ENCODE results near the gene VPS35L.
A peak's percentile ranks its signal among the peaks of the same experiment; 100 is the strongest.
"Not testable (repeated sequence)": the region's sequence is repeated elsewhere in the genome, so short reads cannot be mapped to it uniquely, and the experiment has no call there.

Gene VPS35L

DNA sequence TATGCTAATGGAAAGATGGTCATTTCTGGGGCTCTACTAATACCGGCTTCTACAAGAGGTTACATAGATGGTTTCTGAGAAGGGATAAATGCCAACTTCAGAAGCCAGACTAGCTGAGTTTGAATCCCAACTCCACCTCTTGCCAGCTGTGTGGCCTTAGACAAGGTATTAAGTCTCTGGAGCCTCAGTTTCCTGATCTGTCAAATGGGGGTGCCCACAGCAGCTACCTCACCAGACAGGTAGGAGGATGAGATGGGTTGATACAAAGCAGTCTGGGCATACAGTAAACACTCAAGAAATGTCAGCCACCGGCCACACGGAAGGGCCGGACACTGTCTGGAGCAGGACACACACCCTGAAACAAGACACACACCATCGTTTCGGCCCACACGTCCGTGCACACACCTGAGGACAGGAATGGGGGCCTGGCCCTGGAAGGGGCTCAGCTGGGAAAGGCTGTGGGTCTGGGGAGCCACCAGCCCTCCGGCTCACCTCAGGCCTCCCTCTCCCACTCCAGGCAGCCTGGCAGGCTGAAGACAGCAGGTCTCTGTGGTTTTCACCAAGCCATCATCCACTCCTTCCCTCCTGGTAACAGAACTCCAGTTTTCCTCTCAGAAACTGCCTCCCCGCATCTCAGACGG, 157.0 kb downstream of the VPS35L start:
- no peak for DNase-seq (ENCODE audit: low read depth)

DNA sequence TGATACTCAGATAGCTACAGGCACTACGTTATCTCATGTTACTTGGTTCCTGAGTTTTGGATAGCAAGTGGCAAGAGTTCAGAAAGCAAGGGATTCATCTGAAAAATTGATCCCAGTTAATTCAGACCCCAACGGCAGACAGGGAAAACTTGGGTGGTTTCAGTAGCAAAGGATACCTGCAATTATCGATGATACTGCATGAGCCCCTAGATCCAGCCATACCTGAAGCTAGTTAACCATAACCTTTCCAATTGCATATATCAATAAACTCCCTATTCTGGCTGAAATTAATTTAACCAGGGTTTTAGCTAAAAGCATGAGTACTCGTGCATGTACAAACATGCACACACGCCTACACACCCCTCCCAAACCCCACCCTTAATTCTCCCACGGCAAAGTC, 158.2 kb downstream of the VPS35L start:
- DNase-seq (ENCODE audit: low read depth): no peak

DNA sequence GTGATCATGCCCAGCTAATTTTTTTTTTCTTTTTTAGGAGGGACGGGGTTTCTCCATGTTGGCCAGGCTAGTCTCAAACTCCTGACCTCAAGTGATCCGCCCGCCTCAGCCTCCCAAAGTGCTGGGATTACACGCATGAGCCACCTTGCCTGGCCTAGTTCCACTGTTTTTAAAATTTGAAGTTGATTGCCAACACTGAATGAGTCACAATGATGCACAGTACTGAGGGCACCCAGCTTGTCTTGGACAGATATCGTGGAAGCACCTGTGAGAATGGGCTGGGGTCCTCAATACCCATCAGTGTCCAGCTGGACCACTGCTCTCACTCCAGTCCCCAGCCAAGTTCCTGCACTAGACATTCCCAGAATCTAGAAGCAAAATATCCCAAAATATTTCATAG, 160.1 kb downstream of the VPS35L start:
- DNase-seq (ENCODE audit: low read depth): no peak

DNA sequence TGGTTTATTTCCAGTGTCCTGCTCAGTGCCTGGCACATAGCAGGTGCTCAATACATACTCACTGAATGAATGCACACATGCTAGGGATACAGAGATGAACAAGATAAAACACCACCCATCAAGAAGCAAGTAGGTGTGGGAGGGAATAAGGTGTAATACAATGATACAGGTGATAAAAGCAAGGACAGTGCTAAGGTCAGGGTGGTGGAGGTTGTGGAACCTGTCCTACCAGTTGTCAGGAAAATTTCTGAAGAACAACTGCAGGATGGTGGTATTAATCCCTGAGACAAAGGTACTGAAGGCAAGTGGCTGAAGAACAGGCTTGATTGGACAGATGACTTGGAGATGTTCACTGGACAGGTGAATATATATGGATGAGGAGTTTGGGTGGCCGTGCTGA, 160.7 kb downstream of the VPS35L start:
- no peak for DNase-seq (ENCODE audit: low read depth)

DNA sequence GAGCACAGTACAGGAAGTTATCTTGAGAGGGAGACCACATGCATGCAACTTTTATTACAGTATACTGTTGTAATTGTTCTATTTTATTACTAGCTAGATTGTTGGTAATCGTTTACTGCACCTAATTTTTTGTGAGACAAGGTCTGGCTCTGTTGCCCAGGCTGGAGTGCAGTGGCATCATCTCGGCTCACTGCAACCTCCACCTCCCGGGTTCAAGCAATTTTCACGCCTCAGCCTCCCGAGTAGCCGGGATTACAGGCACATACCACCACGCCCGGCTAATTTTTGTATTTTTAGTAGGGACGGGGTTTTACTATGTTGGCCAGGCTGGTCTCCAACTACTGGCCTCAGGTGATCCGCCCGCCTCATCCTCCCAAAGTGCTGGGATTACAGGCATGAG, 161.2 kb downstream of the VPS35L start:
- not testable (repeated sequence) for DNase-seq (ENCODE audit: low read depth)

DNA sequence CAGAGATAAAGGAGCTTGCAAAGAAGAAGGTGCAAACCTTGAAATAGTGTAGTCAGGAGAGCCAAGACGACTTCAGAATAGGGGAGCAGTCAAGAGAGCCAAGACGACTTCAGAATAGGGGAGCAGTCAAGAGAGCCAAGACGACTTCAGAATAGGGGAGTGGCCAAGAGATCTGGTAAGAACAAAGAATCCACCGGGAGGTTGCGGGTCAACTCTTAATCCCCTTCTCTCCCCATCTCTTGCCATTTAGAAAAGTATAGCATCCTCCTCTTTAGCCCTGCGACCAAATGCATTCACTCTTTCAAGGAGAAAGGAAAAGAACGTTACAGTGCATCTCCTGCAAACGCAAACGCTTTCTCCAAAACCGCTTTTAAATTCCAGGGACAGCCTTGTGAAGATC, 161.8 kb downstream of the VPS35L start:
- no peak for DNase-seq (ENCODE audit: low read depth)

DNA sequence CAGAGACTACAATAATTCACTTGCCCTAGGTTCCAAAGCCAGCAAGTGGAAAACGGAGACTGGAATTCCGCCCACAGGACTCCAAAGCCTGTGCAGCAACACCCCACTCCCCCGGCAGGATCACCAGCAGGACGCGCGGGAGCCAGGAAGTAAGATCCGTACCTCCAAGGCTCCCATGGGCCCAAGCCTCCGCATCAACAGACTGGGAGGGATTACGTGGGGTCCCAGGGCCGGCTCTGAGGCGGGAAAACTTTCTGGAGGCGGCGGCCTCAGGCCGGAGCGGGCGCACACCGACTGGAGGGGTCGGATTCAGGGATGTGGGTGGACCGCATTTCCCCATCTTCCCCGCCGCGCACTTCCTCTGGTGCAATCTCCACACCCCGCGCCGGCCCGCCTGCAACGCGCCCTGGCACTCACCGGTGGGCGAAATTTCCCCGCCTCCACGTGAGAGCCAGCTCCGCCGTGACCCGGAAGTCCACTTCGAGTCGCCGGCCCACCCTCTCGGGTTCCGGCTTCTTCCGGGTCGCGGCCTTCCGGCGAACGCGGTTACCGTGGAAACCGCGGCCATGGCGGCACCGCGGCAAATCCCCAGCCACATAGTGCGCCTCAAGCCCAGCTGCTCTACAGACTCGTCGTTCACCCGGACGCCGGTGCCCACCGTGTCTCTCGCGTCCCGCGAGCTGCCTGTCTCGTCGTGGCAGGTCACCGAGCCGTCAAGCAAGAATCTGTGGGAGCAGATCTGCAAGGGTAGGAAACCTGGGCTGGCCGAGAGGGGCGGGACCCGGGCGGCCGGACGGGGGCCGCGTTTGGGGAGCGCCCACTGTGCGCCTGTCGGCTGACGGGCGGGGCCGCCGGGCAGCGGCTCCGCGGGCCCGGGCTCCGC, 162.5 kb downstream of the VPS35L start, which contains the start of the genes IQCK and KNOP1:
Gene IQCK (plus strand): TSS at position 531 of the 883 bp plus-strand sequence. CDS start 36 bp downstream, at position 567.
Gene KNOP1 (minus strand): TSS at position 487 of the 883 bp plus-strand sequence. CDS start 3,192 bp downstream, outside the sequence.
- peak; percentile 88 for DNase-seq (ENCODE audit: low read depth)

DNA sequence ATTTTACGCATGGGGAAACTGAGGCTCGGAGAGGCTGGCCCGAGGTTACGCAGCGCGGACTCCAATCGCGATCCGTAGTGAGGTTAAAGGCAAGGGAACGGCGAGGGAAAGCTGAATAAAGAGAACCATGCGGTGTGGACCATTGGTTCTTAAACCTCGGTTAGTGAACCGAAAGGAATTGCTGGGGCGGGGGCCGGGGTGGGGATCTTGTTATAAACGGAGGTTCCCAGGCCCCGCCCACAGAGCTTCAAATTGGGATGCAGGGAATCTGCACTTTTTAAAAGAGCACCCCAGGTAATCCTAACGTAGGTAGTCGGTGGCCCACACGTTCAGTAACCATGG, 163.1 kb downstream of the VPS35L start:
- DNase-seq (ENCODE audit: low read depth): no peak

DNA sequence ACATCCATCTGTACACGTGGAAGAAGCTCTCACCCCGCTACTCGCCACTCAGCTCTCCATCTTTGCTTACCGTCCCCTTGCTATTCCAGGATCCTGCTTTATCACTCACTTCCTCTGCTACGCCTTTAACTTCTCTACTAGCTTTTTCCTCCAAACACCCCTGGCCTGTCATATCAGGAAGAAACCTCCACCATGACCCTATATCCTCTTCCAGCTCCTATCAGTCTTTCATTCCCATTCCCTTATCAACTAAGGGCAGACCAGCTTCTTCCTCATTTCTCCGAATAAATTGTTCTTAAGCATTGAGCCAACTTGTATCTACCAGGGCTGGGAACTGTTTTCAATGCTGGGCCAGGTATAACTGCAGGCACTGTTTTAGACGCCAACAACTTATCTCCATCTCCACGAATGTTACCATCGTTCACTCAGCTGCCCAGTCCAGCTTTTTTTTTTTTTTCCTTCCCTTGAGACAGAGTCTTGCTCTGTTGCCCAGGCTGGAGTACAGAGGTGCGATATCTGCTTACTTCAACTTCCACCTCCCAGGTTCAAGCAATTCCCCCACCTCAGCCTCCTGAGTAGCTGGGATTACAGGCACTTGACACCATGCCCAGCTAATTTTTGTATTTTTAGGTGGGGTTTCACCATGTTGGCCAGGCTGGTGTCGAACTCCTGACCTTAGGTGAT, 166.9 kb downstream of the VPS35L start:
- no peak for DNase-seq (ENCODE audit: low read depth)

DNA sequence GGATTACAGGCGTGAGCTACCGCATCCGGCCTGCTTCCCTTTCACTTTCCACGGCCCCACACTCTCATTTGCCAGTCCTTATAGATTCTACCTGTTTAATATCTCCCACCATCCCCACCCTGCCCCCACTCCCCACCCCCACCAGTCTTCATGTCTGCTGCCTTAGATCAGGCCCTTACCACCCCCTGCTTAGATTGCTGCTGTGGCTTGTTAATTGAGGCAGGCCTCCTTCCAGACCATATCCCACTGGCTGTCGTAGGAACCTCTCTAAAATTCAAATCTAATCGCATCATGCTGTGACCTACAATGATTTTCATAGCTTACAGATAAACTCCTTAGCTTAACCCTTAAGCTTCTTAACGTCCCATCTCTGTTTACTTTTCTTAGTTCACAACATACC, 167.5 kb downstream of the VPS35L start:
- DNase-seq (ENCODE audit: low read depth): no peak

DNA sequence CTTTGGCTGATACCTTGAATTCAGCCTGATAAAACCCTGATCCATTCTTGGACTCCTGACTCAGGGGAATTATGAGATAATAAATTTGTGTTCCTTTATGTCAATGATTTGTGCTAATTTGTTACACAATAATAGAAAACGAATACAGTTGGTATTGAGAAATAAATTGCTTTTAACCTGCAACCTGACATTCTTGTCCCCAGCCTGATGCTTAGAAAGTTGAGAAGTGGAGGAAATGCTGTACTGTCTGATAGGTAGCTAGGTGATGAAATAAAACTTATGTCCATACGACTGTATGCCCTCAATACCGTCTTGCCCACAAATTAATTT, 173.1 kb downstream of the VPS35L start:
- DNase-seq (ENCODE audit: low read depth): no peak

DNA sequence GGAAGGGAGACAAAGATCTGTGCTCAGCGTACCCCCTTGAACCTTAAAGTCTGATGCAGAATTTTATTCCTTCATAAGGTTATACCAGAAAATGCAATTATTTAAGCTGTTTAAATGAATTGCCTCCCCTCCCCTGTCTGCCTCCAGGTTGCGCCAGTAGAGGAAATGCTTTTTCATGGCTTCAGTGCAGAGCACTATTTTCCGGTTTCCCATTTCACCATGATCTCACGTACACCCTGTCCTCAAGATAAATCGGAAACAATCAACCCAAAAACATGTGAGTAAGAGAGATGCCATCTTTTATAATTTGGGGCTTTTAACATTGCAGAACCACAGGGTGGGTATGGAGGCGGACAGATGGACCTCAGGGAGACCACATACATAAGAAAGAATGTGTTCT, 178.0 kb downstream of the VPS35L start:
- no peak for DNase-seq (ENCODE audit: low read depth)

DNA sequence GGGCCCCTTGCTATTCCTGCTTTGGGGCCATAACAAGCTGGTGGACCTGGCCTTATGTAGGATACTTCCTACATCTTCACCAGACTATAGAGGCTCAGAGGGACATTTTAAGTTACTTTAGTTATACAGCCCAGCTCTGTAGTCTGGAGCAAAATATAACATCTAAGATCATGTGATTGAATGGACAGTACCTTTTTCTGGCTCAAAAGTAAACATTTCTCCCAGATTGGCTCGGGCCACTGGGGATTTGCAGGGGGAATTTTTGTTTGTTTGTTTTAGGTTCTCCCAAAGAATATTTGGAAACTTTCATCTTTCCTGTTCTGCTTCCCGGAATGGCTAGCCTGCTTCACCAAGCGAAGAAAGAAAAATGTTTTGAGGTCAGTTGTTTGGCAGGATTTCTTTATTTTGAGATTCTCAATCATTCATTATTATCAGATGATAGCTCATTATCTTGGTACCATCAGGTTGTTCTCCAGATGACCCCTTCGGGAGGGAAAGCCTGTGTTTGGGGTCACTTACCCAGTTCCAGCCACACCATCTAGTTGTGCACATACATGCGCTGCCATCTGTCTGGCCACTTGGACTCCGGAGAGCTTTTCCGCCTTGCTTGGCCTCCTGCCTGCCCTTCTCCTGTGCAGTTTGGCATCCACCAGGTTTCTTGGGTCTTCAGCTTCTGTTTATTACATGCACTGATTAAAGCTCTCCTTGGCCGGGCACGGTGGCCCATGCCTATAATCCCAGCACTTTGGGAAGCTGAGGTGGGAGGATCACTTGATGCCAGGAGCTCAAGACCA, 179.8 kb downstream of the VPS35L start:
- DNase-seq (ENCODE audit: low read depth): no peak

DNA sequence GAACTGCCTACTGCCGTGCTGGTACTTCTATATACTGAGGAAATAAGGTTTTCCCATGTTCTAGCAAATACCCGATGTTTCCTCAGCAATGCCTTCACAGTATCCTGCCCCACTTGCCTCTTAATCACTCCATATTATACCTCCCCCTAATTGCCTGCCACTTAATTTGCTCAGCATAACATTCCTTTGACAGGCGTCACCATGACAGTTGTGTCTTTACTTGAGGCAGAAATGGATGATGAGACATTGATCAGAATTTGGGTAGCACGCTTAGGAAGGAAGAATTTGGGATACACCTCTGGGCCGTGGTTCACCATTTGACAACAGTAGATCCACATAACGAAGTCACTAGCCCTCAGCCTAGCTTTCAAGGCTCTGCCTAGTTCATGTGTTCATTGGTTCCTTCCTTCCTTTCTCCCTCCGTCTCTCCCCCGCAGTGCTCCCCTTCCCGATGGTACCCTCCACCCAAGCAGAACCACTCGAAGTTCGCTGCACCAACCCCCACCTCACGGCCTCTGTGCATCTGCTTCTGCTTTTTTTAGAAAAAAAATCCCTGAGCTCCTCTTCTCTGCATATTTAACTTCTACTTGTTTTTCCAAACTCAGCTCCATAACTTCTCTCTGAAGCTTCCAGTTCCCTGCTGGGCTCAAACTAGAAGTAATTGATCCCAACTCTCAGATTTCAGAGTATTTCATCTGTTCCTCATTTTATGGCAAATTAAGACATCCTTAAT, 182.0 kb downstream of the VPS35L start:
- DNase-seq (ENCODE audit: low read depth): no peak

DNA sequence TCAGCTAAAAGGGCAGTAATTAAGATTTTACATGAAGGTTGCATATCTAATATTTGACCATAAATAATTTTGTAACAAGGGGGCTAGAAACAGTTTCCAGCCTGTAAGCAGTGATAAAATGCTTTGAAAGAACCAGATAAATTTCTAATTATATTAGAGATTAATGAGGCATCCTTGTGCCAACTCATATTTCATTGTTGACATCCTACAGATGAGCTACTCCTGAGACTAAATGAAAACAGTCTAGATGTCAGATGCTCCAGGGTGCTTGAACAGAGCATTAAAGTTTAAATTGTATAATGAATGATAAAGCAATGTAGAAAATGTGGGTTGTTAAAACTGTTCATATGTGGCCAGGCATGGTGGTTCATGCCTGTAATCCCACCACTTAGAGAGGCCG, 185.9 kb downstream of the VPS35L start:
- no peak for DNase-seq (ENCODE audit: low read depth)

DNA sequence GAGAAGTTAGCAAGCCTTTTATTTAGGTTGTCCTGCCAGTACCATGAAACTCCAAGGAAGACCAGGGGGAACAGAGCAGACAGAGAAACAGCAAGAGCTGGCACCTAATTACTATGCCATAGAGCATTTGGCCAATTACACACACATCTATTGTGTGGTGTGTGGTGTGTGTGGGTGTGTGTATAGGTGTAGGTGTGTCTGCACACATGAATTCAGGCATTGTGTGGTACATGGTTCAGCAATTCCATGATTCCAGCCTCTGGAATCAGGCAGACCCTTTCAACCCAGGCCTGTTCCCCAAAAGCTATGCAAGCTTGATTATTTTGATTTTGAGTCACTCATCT, 188.3 kb downstream of the VPS35L start:
- DNase-seq (ENCODE audit: low read depth): no peak

DNA sequence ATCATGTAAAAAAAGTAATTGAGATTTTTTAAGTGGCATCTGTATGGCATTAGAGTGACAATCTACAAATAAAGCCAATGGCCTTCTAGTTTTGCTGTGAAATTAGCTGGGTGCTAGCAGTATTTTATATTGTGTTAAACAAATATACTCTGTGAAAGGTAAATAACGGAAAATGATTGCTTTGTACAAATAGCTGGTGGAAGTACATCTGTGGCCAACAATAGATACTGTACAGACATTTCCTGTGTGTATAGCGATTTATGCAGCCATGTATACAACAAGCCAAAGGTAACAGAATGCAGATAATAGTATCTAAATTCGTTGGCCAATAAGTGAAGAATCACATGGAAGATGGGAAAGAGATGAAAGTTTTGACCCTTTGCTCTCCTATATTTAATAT, 189.2 kb downstream of the VPS35L start:
- DNase-seq (ENCODE audit: low read depth): no peak

DNA sequence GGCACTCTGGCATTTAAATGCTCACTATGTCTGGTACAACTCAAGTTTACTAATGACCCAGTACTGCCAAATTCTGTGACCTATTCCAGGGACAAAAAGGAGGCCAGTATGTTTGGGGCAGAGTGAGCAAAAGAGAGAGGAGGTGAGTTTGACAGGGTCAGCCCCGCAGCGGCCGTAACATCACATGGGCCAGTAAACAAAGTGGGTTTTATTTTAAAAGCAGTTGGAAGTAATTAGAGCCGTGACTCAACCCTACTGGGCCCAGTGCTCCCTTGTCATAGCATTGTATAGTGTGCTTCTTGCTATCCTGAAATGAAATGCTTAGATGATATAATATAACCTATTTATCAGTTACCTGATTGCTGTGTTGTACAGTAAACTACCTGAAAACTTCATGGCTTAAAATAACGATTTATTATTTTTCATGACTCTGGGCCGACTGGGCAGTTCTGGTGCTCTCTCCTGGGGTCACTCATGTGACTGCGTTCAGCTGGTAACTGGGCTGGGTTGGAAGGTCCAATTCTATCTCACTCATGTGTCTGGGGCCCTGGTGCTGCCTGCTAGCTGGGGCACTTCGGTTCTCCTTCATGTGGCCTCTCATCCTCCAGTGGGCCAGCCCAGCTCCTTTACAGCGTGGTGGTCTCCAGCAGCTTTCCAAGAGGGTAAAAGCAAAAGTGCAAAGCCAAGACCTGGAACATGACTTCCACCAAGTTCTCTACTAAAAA, 189.9 kb downstream of the VPS35L start:
- DNase-seq (ENCODE audit: low read depth): no peak

DNA sequence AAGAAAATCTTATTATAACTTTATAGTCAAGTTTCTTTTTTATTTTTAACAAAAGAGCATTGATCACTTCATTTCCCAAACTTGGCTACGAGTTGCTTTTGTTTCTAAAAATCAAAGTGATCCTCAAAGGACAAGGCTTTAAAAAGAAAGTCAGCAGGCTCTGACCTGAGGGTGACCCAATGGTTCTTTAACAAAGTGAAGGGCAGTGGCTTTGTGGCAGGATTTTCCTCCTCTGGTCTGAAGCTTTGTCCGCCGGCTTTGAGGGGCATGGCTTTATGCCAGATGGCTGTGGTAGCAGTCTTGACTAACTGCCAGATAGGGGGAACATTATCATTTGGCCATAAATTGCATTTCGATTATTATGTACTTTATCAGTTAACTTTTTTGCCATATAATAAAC, 191.1 kb downstream of the VPS35L start:
- no peak for DNase-seq (ENCODE audit: low read depth)

DNA sequence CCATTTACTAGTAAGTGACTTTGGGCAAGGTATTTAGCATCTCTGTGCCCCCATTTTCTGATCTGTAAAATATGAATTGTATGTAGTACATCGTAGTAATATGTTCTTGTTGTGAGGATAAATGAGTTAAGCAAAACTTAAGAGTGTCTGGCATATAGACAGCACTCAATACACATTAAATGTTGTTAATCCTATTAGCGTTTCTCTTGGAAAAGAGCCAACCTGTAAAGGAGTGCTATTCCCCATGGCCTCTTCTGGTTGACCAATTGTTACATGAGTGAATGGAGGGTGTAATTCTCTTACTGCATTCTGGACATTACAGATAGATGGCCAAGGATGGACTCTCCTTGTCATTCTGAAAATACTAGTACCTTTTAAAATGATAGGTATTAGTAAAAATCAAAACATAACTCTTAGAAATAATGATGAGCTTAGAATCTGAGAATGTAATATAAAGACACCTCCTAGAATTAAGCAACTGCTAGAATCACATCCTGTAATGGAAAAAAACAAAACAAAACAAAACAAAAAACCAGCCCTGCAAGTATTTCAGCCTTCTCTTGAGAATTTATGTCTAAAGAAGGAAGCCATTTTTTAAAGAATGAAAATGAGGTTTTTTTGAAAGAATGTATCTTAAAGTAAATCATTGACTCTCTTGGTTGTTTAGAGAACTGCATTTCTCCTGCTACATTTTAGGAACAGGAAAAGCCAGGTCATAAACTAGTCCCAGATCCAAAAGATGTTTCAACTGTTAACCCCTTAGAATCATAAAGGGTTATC, 193.1 kb downstream of the VPS35L start:
- no peak for DNase-seq (ENCODE audit: low read depth)

All from activated T-cell treated with anti-CD3 and anti-CD28 coated beads for 48 hours (primary cell).